T-cell (primary cell): Measurements from ENCODE around the gene STN1. TPM values are rescaled to one million over a fixed set of nuclear protein-coding genes. Genes with fewer than 3 reads are reported as not detected.
A peak's percentile ranks its signal among the peaks of the same experiment; 100 is the strongest.

Experiments
- ATAC-seq, 4 experiments: fragments of 200-7000 bp in 3 of 4; fragments of 150-1000 bp in 1 of 4; cut with Tn5 transposase; replicated peaks in 1 of 4; 1 replicate in 3 of 4; 2 replicates in 1 of 4; pipeline ENCODE4 v1.10.0; 2021; ENCODE audit warnings: moderate library complexity in 3 of 4, mild to moderate bottlenecking in 2 of 4, moderate number of reproducible peaks in 1 of 4
- CTCF ChIA-PET, 2 donors: fragments of 300-600 bp; sonication (Branson Sonifier 250); formaldehyde crosslinking; loops; one replicate each; lab custom pipeline; 2022; ENCODE audit warnings: antibody characterized with exemption in 2 of 2; lab: Charles Lee
- POLR2A ChIA-PET, 2 donors: fragments of 300-600 bp; sonication (Branson Sonifier 250); formaldehyde crosslinking; loops; one replicate each; lab custom pipeline; 2022; ENCODE audit warnings: antibody characterized with exemption in 2 of 2; lab: Charles Lee
- DNase-seq, 35 experiments: peaks; one replicate each; pipeline versions ENCODE4 v3.0.0 to v3.0.0-alpha.2; 2013 to 2023
- H3K27ac ChIP-seq: one replicate; pipeline ENCODE4 v1.5.1; 2013; ENCODE audit warnings: low read length
- H3K27me3 ChIP-seq, 2 experiments: replicated peaks in 1 of 2; 1 replicate in 1 of 2; 2 replicates in 1 of 2; pipeline versions ENCODE4 v1.6.1 to v1.7.0; 2013; ENCODE audit warnings: low read length in 1 of 2, mixed read lengths in 1 of 2; ENCODE audit not compliant: control insufficient read depth in 2 of 2, insufficient read depth in 2 of 2; ENCODE audit errors: extremely low read depth in 1 of 2
- H3K36me3 ChIP-seq, 2 donors: 1 replicate in 1 of 2; 2 replicates in 1 of 2; pipeline versions ENCODE4 v1.6.1 to v1.7.0; 2013; ENCODE audit warnings: low read length in 1 of 2; ENCODE audit not compliant: control insufficient read depth in 2 of 2, insufficient read depth in 1 of 2; ENCODE audit errors: extremely low read depth in 1 of 2
- H3K4me1 ChIP-seq, 2 experiments: 1 replicate in 1 of 2; 2 replicates in 1 of 2; pipeline versions ENCODE4 v1.6.1 to v1.7.0; 2013; ENCODE audit warnings: low read length in 2 of 2, mixed read lengths in 1 of 2; ENCODE audit not compliant: insufficient read depth in 2 of 2, control insufficient read depth in 1 of 2; ENCODE audit errors: extremely low read depth in 1 of 2
- H3K4me3 ChIP-seq, 2 donors: 1 replicate in 1 of 2; 2 replicates in 1 of 2; pipeline versions ENCODE4 v1.5.1 to v1.7.0; 2013; ENCODE audit warnings: mild to moderate bottlenecking in 2 of 2, low read length in 1 of 2, moderate library complexity in 1 of 2; ENCODE audit not compliant: control insufficient read depth in 1 of 2; ENCODE audit errors: extremely low read depth in 1 of 2
- H3K9me3 ChIP-seq: 2 replicates; pipeline ENCODE4 v1.7.0; 2013
- H3K27ac Mint-ChIP-seq, 2 donors: one replicate each; pipeline ENCODE4 v1.8.0; 2020 to 2021; ENCODE audit warnings: mild to moderate bottlenecking in 2 of 2, mixed read lengths in 2 of 2
- H3K27me3 Mint-ChIP-seq, 2 donors: one replicate each; pipeline ENCODE4 v1.8.0; 2021 to 2022; ENCODE audit warnings: mixed read lengths in 2 of 2
- H3K36me3 Mint-ChIP-seq: one replicate; pipeline ENCODE4 v1.8.0; 2021; ENCODE audit warnings: mixed read lengths
- H3K4me1 Mint-ChIP-seq, 3 donors: one replicate each; pipeline ENCODE4 v1.8.0; 2020 to 2022; ENCODE audit warnings: mixed read lengths in 3 of 3, mild to moderate bottlenecking in 1 of 3
- H3K4me3 Mint-ChIP-seq, 3 donors: one replicate each; pipeline ENCODE4 v1.8.0; 2020 to 2022; ENCODE audit warnings: mild to moderate bottlenecking in 3 of 3, mixed read lengths in 3 of 3, moderate library complexity in 3 of 3
- H3K9me3 Mint-ChIP-seq, 3 donors: one replicate each; pipeline ENCODE4 v1.8.0; 2020 to 2022; ENCODE audit warnings: mixed read lengths in 3 of 3
- WGBS: methylation state at CpG from one replicate; pipeline ENCODE4 v1.1.5; 2013; ENCODE audit warnings: missing lambda C conversion rate; ENCODE audit not compliant: insufficient coverage; 5-methylcytosine and 5-hydroxymethylcytosine counted together
- total RNA-seq, 35 experiments: library from RNA in 6 of 35; stranded (reverse) in 6 of 35; fragments of 120-200 nt in 1 of 35; gene quantifications; one replicate each; pipeline versions ENCODE4 v1.2.1 to v1.2.4 and lab custom pipeline; 2013 to 2026

Gene STN1
- total RNA-seq, 5 donors from 2014 or later (not counting 1 experiment from before 2014, with no cell fraction given), result 37.6 to 47.5 (median 41.8) TPM

DNA sequence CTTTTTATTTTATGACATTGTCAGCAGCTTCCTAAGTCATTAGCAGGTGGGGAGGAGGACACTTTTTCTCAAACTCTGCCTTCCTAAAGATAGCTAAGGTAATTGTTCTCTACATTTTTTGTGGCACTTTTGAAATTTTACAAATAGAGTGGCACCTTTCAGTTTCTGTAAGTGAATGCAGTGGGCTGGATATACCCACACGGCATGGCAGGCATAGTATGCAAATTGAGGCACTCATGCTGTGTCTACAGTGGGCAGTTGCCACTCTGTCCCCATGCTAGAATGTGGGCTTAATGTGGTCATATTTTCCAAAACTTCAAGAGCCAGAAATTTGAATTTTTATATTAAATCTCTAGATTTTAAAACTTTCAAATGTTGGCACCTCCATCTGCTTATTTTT lies 49.8 kb downstream of the STN1 start:
- no peaks in the 10 kb centered on the region for H3K4me1 Mint-ChIP-seq
- 57% methylated on average over 1 of the region's 1 CpG for WGBS
- H3K36me3 Mint-ChIP-seq, result peaks cover 35% of the 10 kb centered on the region

DNA sequence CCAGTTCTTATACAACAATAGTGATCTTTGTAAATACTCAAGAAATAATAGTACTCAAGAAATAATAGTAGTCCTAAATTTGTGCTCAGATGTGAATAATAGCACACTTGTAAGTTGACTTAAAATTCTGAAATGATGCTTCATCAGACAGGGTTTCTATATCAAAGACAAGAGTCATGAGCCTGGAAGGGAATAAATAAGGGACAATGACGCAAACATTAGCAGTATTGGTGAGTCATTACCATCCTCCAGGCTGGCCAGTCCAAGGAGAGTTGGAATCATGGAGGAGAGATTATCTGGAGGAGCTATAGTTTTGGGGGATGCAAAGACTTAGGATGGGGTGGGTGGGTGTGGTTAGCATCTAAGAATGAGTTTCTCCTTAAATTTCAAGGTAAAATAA lies 56.5 kb downstream of the STN1 start:
- H3K27me3 ChIP-seq, result no peaks in the 10 kb centered on the region
- ATAC-seq (no peak), DNase-seq (no peak)
- peaks cover 23% of the 10 kb centered on the region for H3K36me3 Mint-ChIP-seq
- peaks cover 5 to 22% (median 12%) of the 10 kb centered on the region in 3 donors for H3K9me3 Mint-ChIP-seq
- H3K4me1 ChIP-seq, result no peaks in the 10 kb centered on the region
- no peak overlapping the region for H3K4me3 Mint-ChIP-seq
- no peak overlapping the region for H3K27ac Mint-ChIP-seq
- H3K27ac ChIP-seq, result no peak overlapping the region
- ChIA-PET POLR2A (interaction anchor here in 1 of 2 donors (0.6 kb wide), 1 partner anchor 151 kb away, joined by 5 read pairs; no protein-coding TSS in a partner anchor), CTCF (interaction anchor here (0.6 to 2.0 kb wide), 3 partner anchors 144 to 243 kb away, joined by 3 to 9 read pairs (median 9); no protein-coding TSS in a partner anchor)
- no peak overlapping the region for H3K4me3 ChIP-seq
- peaks cover 0 to under 1% (median under 1%) of the 10 kb centered on the region in 3 donors for H3K4me1 Mint-ChIP-seq
- WGBS, result 100% methylated on average over 1 of the region's 1 CpG
- H3K9me3 ChIP-seq, result no peaks in the 10 kb centered on the region
- H3K36me3 ChIP-seq, result no peaks in the 10 kb centered on the region
- H3K27me3 Mint-ChIP-seq, result peaks cover 11 to 14% of the 10 kb centered on the region in 2 donors

More for the DNA sequence above, 49.8 kb downstream of the STN1 start:
- no peak overlapping the region for H3K4me3 Mint-ChIP-seq
- no peaks in the 10 kb centered on the region for H3K9me3 ChIP-seq
- no peaks in the 10 kb centered on the region for H3K27me3 Mint-ChIP-seq
- no peak overlapping the region for H3K27ac Mint-ChIP-seq
- peaks cover 0 to 14% of the 10 kb centered on the region in 2 donors for H3K36me3 ChIP-seq
- no peaks in the 10 kb centered on the region for H3K4me1 ChIP-seq
- DNase-seq, result no peak
- H3K27ac ChIP-seq, result no peak overlapping the region
- H3K9me3 Mint-ChIP-seq, result peaks cover 5 to 22% (median 12%) of the 10 kb centered on the region in 3 donors
- ATAC-seq, result no peak
- ChIA-PET POLR2A (interaction anchor here in 1 of 2 donors (0.6 kb wide), 1 partner anchor 236 kb away, joined by 3 read pairs; no protein-coding TSS in a partner anchor), CTCF (interaction anchor here in 1 of 2 donors (0.6 kb wide), 2 partner anchors 188 to 345 kb away, joined by 5 read pairs; no protein-coding TSS in a partner anchor)
- no peak overlapping the region for H3K4me3 ChIP-seq
- H3K27me3 ChIP-seq, result no peaks in the 10 kb centered on the region

DNA sequence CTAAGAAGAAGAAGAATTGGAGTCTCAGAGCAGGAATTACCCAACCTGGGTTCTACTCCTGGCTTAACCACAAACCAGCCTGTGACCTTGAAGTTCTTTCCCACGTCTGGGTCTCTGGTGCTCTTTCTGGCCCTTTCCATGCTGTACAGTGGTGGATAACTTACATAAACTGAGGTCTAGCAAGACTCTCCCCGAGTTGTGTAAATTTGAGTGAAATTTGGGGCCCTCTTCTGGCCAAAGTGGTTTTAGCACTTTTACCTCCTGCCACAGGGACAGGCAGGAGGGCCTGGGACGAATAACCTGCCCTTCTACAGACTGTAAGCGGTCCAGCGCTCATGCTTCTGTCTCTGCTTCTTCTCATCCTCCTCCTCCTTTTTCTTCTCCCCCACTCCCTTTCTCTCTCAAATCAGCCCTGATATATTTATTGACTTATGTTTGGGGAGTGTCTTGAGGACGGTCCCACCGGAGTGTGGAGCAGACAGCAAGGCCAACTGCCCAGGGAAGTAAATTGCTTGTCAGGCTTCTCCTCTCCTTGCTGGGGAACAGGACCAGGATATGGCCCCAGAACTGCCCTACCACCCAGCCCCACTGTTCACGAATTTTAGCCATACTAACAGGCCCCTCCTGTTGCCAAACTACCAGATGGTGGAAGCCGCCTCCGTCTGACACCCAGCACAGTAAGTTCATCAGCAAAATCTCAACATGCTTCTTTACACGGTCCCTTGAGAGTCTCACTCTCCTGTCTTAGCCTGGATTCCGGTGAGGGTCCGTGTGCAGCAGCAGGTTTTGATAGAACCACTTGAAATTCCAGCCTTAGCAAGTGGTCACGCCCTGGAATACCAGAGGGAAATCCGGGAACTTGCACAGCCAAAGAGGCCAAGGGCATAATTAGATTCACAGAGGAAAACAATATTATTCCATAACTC lies 58.6 kb downstream of the STN1 start:
- peaks cover 3 to 6% (median 5%) of the 10 kb centered on the region in 3 donors for H3K9me3 Mint-ChIP-seq
- Histone ChIP-seq H3K9me3 (no peaks in the 10 kb centered on the region), H3K36me3 (no peaks in the 10 kb centered on the region), H3K27me3 (peaks cover 0 to 15% of the 10 kb centered on the region in 2 experiments), H3K4me1 (peaks cover 3 to 14% of the 10 kb centered on the region in 2 experiments), H3K4me3 (no peak overlapping the region), H3K27ac (no peak overlapping the region)
- no peak overlapping the region for H3K4me3 Mint-ChIP-seq
- H3K27ac Mint-ChIP-seq, result no peak overlapping the region
- 69% methylated on average over 11 of the region's 15 CpGs for WGBS
- H3K36me3 Mint-ChIP-seq, result peaks cover 11% of the 10 kb centered on the region
- CTCF ChIA-PET, result interaction anchor here in 1 of 2 donors (1.0 kb wide), 2 partner anchors 146 to 147 kb away, joined by 3 read pairs; no protein-coding TSS in a partner anchor
- H3K4me1 Mint-ChIP-seq, result peaks cover 0 to 12% (median 10%) of the 10 kb centered on the region in 3 donors
- peak; percentile 53 to 61 (median 56) for ATAC-seq
- DNase-seq, result peak in 31 of 35 experiments; percentile 12 to 72 (median 40)
- POLR2A ChIA-PET, result no interaction called here
- peaks cover 17 to 22% of the 10 kb centered on the region in 2 donors for H3K27me3 Mint-ChIP-seq

DNA sequence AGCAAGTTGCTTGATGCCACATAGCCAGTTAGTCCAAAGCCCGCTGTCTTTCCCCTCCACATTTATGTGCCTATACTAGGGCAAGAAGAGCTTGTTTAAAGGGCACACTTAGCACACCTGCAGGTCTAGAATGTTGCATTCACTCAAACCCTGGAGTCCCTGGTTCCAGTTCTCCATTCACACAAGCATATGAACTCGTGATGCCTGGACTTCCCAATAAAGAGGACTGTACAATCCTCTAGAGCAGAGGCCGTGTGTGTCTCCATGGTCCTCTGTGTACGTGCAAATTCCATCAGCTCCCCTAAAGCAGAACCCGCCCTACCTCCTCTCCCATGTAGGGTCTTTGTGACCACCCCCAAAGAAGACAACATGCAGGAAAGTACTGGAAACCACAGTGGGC lies 59.6 kb downstream of the STN1 start:
- Mint-ChIP-seq H3K36me3 (peaks cover under 1% of the 10 kb centered on the region), H3K27me3 (peaks cover 24 to 31% of the 10 kb centered on the region in 2 donors), H3K4me1 (peaks cover 0 to 20% (median 17%) of the 10 kb centered on the region in 3 donors), H3K4me3 (no peak overlapping the region), H3K9me3 (no peaks in the 10 kb centered on the region), H3K27ac (no peak overlapping the region)
- Histone ChIP-seq H3K4me3 (no peak overlapping the region), H3K27ac (no peak overlapping the region), H3K27me3 (peaks cover 0 to 26% of the 10 kb centered on the region in 2 experiments), H3K9me3 (no peaks in the 10 kb centered on the region), H3K4me1 (peaks cover 6 to 20% of the 10 kb centered on the region in 2 experiments), H3K36me3 (no peaks in the 10 kb centered on the region)
- DNase-seq (no peak), ATAC-seq (no peak)
- POLR2A ChIA-PET, result no interaction called here
- CTCF ChIA-PET, result interaction anchor here (0.7 to 2.3 kb wide), 7 partner anchors 10 to 146 kb away, joined by 3 to 9 read pairs (median 3); no protein-coding TSS in a partner anchor
- WGBS, result 80% methylated on average over 3 of the region's 5 CpGs

DNA sequence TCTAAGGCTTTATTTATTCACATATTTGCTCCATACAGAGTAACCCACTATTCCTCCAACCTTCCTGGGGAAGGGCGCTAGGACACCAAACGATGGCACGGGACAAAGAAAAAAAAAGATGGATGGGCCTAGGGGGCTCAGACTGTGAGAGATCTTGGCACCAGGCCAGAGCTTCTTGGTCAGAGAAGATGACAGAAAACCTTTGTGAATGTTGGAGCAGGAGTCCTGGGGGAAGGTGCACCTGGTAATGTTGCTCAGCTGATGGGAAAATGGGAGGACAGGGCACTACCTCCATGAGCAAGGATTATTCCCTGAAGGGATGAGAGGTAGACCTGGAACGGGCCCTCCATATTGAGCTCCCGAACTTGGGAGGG lies 61.2 kb downstream of the STN1 start:
- CTCF ChIA-PET, result interaction anchor here (0.6 to 2.3 kb wide), 5 partner anchors 9 to 147 kb away, joined by 4 to 10 read pairs (median 8); no protein-coding TSS in a partner anchor
- H3K4me3 Mint-ChIP-seq, result peak overlapping the region; percentile 58 to 64 (median 63)
- no peak overlapping the region for H3K4me3 ChIP-seq
- POLR2A ChIA-PET, result interaction anchor here in 1 of 2 donors (0.6 kb wide), 1 partner anchor 19 kb away, joined by 3 read pairs; no protein-coding TSS in a partner anchor
- no peak overlapping the region for H3K27ac ChIP-seq
- 93% methylated on average over 2 of the region's 5 CpGs for WGBS
- H3K9me3 Mint-ChIP-seq, result no peaks in the 10 kb centered on the region
- peaks cover 0 to 20% (median 17%) of the 10 kb centered on the region in 3 donors for H3K4me1 Mint-ChIP-seq
- ATAC-seq (no peak), DNase-seq (no peak)
- H3K4me1 ChIP-seq, result peaks cover 6 to 20% of the 10 kb centered on the region in 2 experiments
- H3K27ac Mint-ChIP-seq, result no peak overlapping the region
- H3K27me3 Mint-ChIP-seq, result peaks cover 30 to 33% of the 10 kb centered on the region in 2 donors
- H3K36me3 ChIP-seq, result no peaks in the 10 kb centered on the region
- peaks cover 0 to 35% of the 10 kb centered on the region in 2 experiments for H3K27me3 ChIP-seq
- no peaks in the 10 kb centered on the region for H3K9me3 ChIP-seq
- H3K36me3 Mint-ChIP-seq, result no peaks in the 10 kb centered on the region
